ENCODE results near the gene ASS1. TPM values are rescaled to one million over a fixed set of nuclear protein-coding genes. Genes with fewer than 3 reads are reported as not detected.

Gene ASS1
- total RNA-seq, 1 donor from 2014 or later, result 109 TPM

DNA sequence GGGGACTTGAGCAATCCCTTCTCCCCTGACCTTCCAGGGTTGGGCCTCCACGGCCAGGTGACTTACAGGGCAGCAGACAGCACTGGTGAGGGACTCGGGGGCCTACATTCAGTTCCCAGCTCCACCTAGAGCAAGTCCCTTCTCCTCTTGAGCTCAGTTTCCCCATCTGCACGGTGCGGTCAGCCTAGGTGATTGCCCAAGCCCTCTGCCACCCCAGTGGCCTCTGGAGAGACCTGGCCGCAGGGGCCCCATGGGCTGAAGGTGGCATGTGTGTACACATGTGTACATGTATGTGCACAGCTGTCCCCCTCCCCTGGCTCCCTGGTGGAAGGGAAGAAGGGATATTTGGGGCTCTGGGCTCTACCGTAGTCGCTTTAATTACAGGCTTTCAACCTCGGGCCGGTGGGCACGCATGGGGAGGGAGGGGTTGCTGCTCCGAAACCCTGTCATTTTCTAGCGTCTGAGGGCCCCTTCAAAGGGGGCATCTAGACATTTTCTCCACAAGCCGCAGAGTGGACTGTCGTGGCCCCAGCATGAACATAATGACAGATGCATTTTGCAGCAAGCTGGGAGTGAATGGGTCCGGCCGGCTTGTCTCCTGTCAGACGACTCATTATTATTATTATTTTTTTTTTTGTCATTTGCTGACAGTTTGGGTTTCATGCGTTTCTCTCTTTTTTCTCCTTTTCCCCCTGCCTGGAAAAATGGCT, 44.0 kb downstream of the ASS1 start:
- Histone ChIP-seq H3K9me3 (ENCODE audit: control insufficient read depth in 3 of 3, low read length in 3 of 3) (no peaks in the 10 kb centered on the region), H3K36me3 (ENCODE audit: control insufficient read depth in 3 of 3, insufficient read depth in 3 of 3, low read length in 3 of 3) (peaks cover 8 to 13% (median 10%) of the 10 kb centered on the region in 3 donors), H3K4me3 (ENCODE audit: low read length in 3 of 3) (no peak overlapping the region), H3K27ac (ENCODE audit: low read depth, low read length) (no peak overlapping the region), H3K27me3 (ENCODE audit: control insufficient read depth in 3 of 3, insufficient read depth in 3 of 3, low read length in 3 of 3) (no peaks in the 10 kb centered on the region), H3K9ac (ENCODE audit: low read depth in 1 of 3, low read length in 3 of 3) (no peak overlapping the region), H3K4me1 (ENCODE audit: control insufficient read depth in 3 of 3, insufficient read depth in 3 of 3, low read length in 3 of 3) (no peaks in the 10 kb centered on the region)

DNA sequence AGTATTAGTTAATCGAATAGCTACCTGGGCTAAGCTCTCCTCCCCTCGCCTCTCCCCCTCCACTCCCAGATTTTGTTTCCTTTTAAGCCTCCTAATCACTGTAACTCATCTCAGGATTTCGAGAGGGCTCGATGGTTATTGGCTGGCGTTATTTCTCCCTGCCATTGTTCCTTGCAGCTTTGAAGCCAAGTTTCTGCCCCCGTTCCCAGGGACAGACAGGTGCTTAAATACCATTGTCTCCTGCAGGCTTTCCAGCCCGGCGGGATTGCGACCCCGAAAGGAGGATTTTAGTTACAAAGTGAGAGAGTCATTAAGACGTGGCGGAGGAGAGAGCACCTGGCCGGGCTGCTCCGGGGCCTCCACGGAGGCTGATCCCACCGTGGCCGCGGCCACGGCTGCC, 46.2 kb downstream of the ASS1 start:
- H3K27me3 ChIP-seq (ENCODE audit: control insufficient read depth in 3 of 3, insufficient read depth in 3 of 3, low read length in 3 of 3), result no peaks in the 10 kb centered on the region
- H3K9me3 ChIP-seq (ENCODE audit: control insufficient read depth in 3 of 3, low read length in 3 of 3), result peaks cover 0 to 7% (median 3%) of the 10 kb centered on the region in 3 donors
- no peaks in the 10 kb centered on the region for H3K4me1 ChIP-seq (ENCODE audit: control insufficient read depth in 3 of 3, insufficient read depth in 3 of 3, low read length in 3 of 3)
- peaks cover 12 to 27% (median 20%) of the 10 kb centered on the region in 3 donors for H3K36me3 ChIP-seq (ENCODE audit: control insufficient read depth in 3 of 3, insufficient read depth in 3 of 3, low read length in 3 of 3)
- H3K4me3 ChIP-seq (ENCODE audit: low read length in 3 of 3), result no peak overlapping the region
- no peak overlapping the region for H3K9ac ChIP-seq (ENCODE audit: low read depth in 1 of 3, low read length in 3 of 3)
- no peak overlapping the region for H3K27ac ChIP-seq (ENCODE audit: low read depth, low read length)

DNA sequence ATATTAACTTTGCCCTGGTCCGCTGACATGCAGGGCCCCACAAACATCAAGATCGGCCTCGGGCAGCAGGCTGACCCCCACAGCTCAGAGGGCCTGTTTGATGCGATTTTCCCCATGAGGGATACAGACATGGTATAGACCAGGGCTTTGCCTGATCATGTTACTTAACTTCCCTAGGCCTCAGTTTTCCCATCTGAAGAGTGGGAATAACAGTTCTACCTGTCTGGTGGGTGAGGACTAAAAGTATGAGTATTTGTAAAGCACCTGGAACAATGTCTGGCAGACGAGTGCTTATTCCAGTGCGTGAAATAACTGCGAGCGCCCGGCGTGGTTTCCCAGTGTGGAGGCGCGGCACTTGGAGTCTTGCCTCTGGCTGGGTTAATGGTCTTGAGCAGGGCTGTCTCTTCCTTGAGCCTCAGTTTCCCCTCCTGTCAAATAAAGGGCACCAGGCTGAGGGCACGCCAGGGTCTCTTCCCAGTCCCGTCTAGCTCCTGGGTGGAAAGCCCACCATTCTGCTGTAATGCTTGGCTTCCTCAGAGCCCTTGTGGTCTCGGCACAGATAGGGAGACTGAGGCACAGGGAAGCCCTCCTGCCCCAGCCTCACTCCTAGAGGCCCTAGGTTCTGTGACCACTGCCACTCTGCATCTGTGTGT, 47.2 kb downstream of the ASS1 start:
- H3K4me3 ChIP-seq (ENCODE audit: low read length in 3 of 3), result no peak overlapping the region
- peaks cover 12 to 28% (median 22%) of the 10 kb centered on the region in 3 donors for H3K36me3 ChIP-seq (ENCODE audit: control insufficient read depth in 3 of 3, insufficient read depth in 3 of 3, low read length in 3 of 3)
- H3K27me3 ChIP-seq (ENCODE audit: control insufficient read depth in 3 of 3, insufficient read depth in 3 of 3, low read length in 3 of 3), result no peaks in the 10 kb centered on the region
- no peak overlapping the region for H3K27ac ChIP-seq (ENCODE audit: low read depth, low read length)
- no peaks in the 10 kb centered on the region for H3K4me1 ChIP-seq (ENCODE audit: control insufficient read depth in 3 of 3, insufficient read depth in 3 of 3, low read length in 3 of 3)
- no peak overlapping the region for H3K9ac ChIP-seq (ENCODE audit: low read depth in 1 of 3, low read length in 3 of 3)
- peaks cover 0 to 7% (median 3%) of the 10 kb centered on the region in 3 donors for H3K9me3 ChIP-seq (ENCODE audit: control insufficient read depth in 3 of 3, low read length in 3 of 3)

DNA sequence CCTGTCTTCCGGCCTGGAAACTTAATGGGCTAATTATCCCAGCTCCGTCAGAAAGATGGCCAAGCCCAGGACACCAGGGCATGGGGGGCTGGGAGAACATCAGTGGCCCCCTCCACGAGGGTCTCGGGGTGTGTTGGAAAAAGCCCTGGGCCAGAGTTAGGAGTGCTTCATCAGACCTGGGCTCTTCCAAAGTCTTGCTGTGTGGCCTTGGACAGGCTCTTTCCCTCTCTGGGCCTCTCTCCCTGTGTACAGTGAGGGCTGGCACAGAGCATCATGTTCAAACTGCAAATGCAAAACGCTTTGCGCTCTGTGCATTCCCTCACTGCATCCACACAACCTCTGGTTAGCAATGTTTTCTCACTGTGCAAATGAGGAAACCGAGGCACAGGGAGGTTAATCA, 48.3 kb downstream of the ASS1 start:
- H3K4me3 ChIP-seq (ENCODE audit: low read length in 3 of 3), result no peak overlapping the region
- H3K9ac ChIP-seq (ENCODE audit: low read depth in 1 of 3, low read length in 3 of 3), result no peak overlapping the region
- H3K36me3 ChIP-seq (ENCODE audit: control insufficient read depth in 3 of 3, insufficient read depth in 3 of 3, low read length in 3 of 3), result peaks cover 12 to 29% (median 25%) of the 10 kb centered on the region in 3 donors
- H3K27me3 ChIP-seq (ENCODE audit: control insufficient read depth in 3 of 3, insufficient read depth in 3 of 3, low read length in 3 of 3), result no peaks in the 10 kb centered on the region
- peaks cover 0 to 7% (median 3%) of the 10 kb centered on the region in 3 donors for H3K9me3 ChIP-seq (ENCODE audit: control insufficient read depth in 3 of 3, low read length in 3 of 3)
- no peaks in the 10 kb centered on the region for H3K4me1 ChIP-seq (ENCODE audit: control insufficient read depth in 3 of 3, insufficient read depth in 3 of 3, low read length in 3 of 3)
- no peak overlapping the region for H3K27ac ChIP-seq (ENCODE audit: low read depth, low read length)

DNA sequence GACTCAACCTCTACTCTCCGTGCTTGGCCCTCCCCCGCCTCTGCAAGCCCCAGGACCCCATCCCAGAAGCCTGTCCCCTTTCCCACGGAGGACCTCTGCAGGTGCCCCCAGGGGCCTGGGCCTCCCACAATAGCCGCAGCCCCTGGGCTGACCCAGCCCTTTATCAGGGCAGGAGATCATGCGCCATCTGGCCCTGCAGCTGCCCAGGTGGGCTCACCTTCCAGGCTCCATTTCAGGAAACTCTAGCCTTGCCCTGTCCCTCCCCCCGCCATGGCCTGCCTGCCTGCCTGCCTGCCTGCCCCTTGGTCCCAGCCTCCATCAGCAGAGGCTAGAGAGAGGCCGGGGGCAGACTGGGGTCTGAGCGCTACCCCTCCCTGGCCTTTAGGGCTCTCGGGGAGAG, 48.7 kb downstream of the ASS1 start:
- no peak overlapping the region for H3K4me3 ChIP-seq (ENCODE audit: low read length in 3 of 3)
- no peak overlapping the region for H3K27ac ChIP-seq (ENCODE audit: low read depth, low read length)
- no peak overlapping the region for H3K9ac ChIP-seq (ENCODE audit: low read depth in 1 of 3, low read length in 3 of 3)
- no peaks in the 10 kb centered on the region for H3K4me1 ChIP-seq (ENCODE audit: control insufficient read depth in 3 of 3, insufficient read depth in 3 of 3, low read length in 3 of 3)
- peaks cover 12 to 33% (median 30%) of the 10 kb centered on the region in 3 donors for H3K36me3 ChIP-seq (ENCODE audit: control insufficient read depth in 3 of 3, insufficient read depth in 3 of 3, low read length in 3 of 3)
- H3K27me3 ChIP-seq (ENCODE audit: control insufficient read depth in 3 of 3, insufficient read depth in 3 of 3, low read length in 3 of 3), result no peaks in the 10 kb centered on the region
- H3K9me3 ChIP-seq (ENCODE audit: control insufficient read depth in 3 of 3, low read length in 3 of 3), result peaks cover 0 to 7% (median 3%) of the 10 kb centered on the region in 3 donors

DNA sequence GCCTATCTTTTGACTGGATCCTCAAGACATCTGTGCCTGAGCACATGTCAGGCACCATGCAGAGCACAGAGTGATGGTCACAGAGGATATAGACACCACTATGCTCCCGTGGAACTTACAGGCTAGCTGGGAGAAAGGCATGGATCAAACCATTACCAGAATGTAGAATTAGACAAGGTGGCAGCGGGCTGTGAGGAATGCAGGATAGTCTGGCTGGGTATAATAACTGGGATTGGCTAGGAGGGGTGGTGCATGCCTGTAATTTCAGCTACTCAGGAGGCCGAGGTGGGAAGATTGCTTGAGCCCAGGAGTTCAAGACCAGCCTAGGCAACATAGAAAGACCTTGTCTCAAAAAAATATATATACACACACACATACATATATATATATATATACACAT, 50.3 kb downstream of the ASS1 start:
- Histone ChIP-seq H3K27me3 (ENCODE audit: control insufficient read depth in 3 of 3, insufficient read depth in 3 of 3, low read length in 3 of 3) (no peaks in the 10 kb centered on the region), H3K9me3 (ENCODE audit: control insufficient read depth in 3 of 3, low read length in 3 of 3) (peaks cover 0 to 7% (median 3%) of the 10 kb centered on the region in 3 donors), H3K27ac (ENCODE audit: low read depth, low read length) (no peak overlapping the region), H3K4me1 (ENCODE audit: control insufficient read depth in 3 of 3, insufficient read depth in 3 of 3, low read length in 3 of 3) (no peaks in the 10 kb centered on the region), H3K36me3 (ENCODE audit: control insufficient read depth in 3 of 3, insufficient read depth in 3 of 3, low read length in 3 of 3) (peaks cover 12 to 34% (median 27%) of the 10 kb centered on the region in 3 donors), H3K4me3 (ENCODE audit: low read length in 3 of 3) (no peak overlapping the region), H3K9ac (ENCODE audit: low read depth in 1 of 3, low read length in 3 of 3) (no peak overlapping the region)

DNA sequence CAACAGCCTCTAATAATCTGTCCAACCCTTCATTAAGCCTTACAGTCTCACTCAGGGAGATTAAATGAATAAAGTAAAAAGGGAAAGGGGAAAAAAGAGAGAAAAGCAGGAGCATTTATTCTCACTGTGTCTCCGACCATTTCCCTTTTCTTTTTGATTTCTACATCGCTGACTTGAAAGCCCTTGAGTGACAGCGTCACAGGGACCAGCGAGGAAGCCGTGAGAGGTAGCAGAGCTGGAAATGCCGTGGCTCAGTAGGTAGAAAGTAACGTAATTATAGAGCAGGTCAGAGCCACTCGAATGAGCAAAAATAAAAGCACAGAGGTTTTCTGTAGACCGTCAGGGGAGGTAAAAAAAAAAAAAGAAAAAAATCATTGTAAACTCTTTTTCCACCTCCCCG, 52.4 kb downstream of the ASS1 start:
- H3K4me1 ChIP-seq (ENCODE audit: control insufficient read depth in 3 of 3, insufficient read depth in 3 of 3, low read length in 3 of 3), result no peaks in the 10 kb centered on the region
- no peak overlapping the region for H3K27ac ChIP-seq (ENCODE audit: low read depth, low read length)
- H3K9me3 ChIP-seq (ENCODE audit: control insufficient read depth in 3 of 3, low read length in 3 of 3), result peaks cover 0 to 7% (median 3%) of the 10 kb centered on the region in 3 donors
- no peaks in the 10 kb centered on the region for H3K27me3 ChIP-seq (ENCODE audit: control insufficient read depth in 3 of 3, insufficient read depth in 3 of 3, low read length in 3 of 3)
- H3K4me3 ChIP-seq (ENCODE audit: low read length in 3 of 3), result no peak overlapping the region
- peaks cover 10 to 33% (median 24%) of the 10 kb centered on the region in 3 donors for H3K36me3 ChIP-seq (ENCODE audit: control insufficient read depth in 3 of 3, insufficient read depth in 3 of 3, low read length in 3 of 3)
- H3K9ac ChIP-seq (ENCODE audit: low read depth in 1 of 3, low read length in 3 of 3), result no peak overlapping the region

DNA sequence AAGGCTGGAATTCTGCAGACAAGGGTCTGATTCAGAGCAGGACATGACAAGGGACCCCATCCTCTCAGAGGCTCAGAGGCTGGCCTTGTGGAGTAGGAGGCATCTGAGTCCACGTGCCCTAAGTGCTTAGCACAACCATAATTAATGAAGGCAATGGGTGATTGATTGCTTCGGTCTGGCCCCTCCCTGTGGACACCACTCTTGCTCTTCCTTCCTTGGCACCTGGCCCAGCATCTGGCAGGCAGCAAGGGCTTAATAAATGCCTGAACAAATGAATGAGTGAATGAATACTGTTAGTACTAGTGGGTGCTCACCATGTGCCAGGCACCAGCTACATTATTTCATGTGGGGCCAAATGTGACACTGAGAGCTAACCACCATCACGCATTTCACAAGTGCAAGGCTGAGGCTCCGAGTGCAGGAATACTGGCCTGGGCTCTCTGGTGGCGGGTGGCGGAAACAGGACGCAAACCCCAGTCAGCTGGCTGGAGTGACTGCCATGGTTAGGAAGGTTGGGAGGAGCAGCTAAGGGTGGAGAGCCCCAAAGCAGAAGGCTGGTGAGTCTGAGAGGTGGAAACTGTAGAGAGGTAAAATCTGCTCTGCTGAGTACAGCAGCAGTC, 53.6 kb downstream of the ASS1 start:
- peaks cover 7 to 29% (median 24%) of the 10 kb centered on the region in 3 donors for H3K36me3 ChIP-seq (ENCODE audit: control insufficient read depth in 3 of 3, insufficient read depth in 3 of 3, low read length in 3 of 3)

DNA sequence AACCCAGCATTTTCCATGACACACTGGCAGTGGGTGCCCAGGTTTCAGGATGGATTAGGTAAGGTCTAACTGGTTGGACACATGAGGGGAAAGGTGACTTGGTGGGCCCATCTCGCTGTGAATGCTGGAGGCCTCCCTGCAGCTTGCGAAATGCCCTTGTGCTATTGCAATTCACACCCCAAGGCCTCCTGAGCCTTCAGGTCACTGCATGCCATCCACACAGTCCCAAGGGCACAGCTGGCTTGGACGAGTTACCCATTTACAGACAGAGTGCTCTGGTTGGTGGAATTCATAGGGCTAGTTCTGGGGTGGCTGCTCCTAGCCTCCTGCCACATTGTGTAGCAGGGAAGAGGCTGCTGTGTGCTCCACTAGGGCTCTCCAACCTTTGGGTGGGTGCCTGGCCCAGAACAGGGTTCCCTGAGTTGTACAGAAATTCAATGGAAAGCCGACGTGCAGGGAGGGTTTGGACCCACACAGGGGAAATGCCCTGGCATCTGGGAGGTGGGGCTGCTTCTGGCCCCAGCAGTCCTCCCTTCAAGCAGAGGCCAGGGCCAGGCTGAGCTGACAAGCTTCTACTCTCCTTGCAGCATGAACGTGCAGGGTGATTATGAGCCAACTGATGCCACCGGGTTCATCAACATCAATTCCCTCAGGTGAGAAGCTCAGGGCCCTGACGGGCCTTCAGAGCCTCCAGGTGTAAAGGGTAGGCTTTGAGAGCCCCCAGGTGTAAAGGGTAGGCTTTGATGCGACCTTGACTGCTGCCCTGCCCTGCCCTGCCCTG, 54.3 kb downstream of the ASS1 start:
- H3K36me3 ChIP-seq (ENCODE audit: control insufficient read depth in 3 of 3, insufficient read depth in 3 of 3, low read length in 3 of 3), result peaks cover 7 to 28% (median 24%) of the 10 kb centered on the region in 3 donors

More for the DNA sequence above, 53.6 kb downstream of the ASS1 start:
- peaks cover 0 to 7% (median 3%) of the 10 kb centered on the region in 3 donors for H3K9me3 ChIP-seq (ENCODE audit: control insufficient read depth in 3 of 3, low read length in 3 of 3)
- no peak overlapping the region for H3K27ac ChIP-seq (ENCODE audit: low read depth, low read length)
- H3K27me3 ChIP-seq (ENCODE audit: control insufficient read depth in 3 of 3, insufficient read depth in 3 of 3, low read length in 3 of 3), result no peaks in the 10 kb centered on the region
- no peak overlapping the region for H3K4me3 ChIP-seq (ENCODE audit: low read length in 3 of 3)
- H3K4me1 ChIP-seq (ENCODE audit: control insufficient read depth in 3 of 3, insufficient read depth in 3 of 3, low read length in 3 of 3), result no peaks in the 10 kb centered on the region
- H3K9ac ChIP-seq (ENCODE audit: low read depth in 1 of 3, low read length in 3 of 3), result no peak overlapping the region

More for the DNA sequence above, 54.3 kb downstream of the ASS1 start:
- Histone ChIP-seq H3K27ac (ENCODE audit: low read depth, low read length) (no peak overlapping the region), H3K9ac (ENCODE audit: low read depth in 1 of 3, low read length in 3 of 3) (no peak overlapping the region), H3K4me3 (ENCODE audit: low read length in 3 of 3) (no peak overlapping the region), H3K27me3 (ENCODE audit: control insufficient read depth in 3 of 3, insufficient read depth in 3 of 3, low read length in 3 of 3) (no peaks in the 10 kb centered on the region), H3K9me3 (ENCODE audit: control insufficient read depth in 3 of 3, low read length in 3 of 3) (peaks cover 0 to 7% (median 3%) of the 10 kb centered on the region in 3 donors), H3K4me1 (ENCODE audit: control insufficient read depth in 3 of 3, insufficient read depth in 3 of 3, low read length in 3 of 3) (no peaks in the 10 kb centered on the region)
